Keratinocyte (primary cell): ENCODE data around the gene RPL39.

Experiments used
- CTCF ChIP-seq, 3 experiments: IDR thresholded peaks in 1 of 3; conservative IDR thresholded peaks in 1 of 3; optimal IDR thresholded peaks in 1 of 3; 2 replicates in 2 of 3; 3 replicates in 1 of 3; pipeline versions ENCODE3 to v1.5.1; 2011; ENCODE audit warnings: low read length in 3 of 3, mild to moderate bottlenecking in 3 of 3, moderate library complexity in 2 of 3, control low read depth in 1 of 3, inconsistent platforms in 1 of 3; ENCODE audit not compliant: insufficient read depth in 2 of 3; ENCODE audit errors: extremely low read depth in 1 of 3
- EZH2 ChIP-seq: IDR thresholded peaks from one replicate; pipeline ENCODE4 v1.6.1; 2012; ENCODE audit warnings: inconsistent platforms, mild to moderate bottlenecking, low read length, moderate library complexity

DNA sequence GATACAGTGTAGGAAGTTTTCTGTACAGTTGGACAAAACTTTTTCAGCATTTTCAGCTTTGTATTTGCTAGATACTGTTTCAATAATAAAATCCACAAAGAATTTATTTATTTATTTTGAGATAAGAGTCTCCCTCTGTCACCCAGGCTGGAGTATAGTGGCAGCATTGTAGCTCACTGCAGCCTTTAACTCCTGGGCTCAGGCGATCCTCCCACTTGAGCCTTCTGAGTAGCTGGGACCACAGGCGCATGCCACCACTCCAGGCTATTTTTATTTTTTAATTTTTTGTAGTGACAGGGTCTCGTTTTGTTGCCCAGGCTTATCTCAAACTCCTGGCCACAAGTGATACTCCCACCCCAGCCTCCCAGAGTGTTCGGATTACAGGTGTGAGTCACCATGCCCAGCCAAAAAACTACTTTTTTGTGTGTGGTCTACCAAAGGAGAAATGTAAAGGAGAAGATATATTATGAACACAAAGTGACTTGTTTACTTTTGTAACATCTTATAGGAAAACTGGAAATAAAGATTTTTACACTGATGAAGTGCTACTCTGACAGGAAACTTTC, 46.1 kb downstream of the RPL39 start:
- TF ChIP-seq EZH2, result no peak
- TF ChIP-seq CTCF (optimal IDR thresholded peaks at IDR 0.05 in 1 of 3, IDR thresholded peaks at IDR 0.05 in 1 of 3, conservative IDR thresholded peaks at IDR 0.05 in 1 of 3; ENCODE audit: extremely low read depth in 1 of 3, insufficient read depth in 2 of 3, low read length in 3 of 3), result no peak
